Activated CD8-positive, alpha-beta memory T cell treated with anti-CD3 and anti-CD28 coated beads, Interleukin-2, amount 50 U/mL, for 48 hours (primary cell): Measurements from ENCODE around the gene LAMA3.

Experiments used
- DNase-seq: peaks from one replicate; pipeline ENCODE4 v3.0.0-alpha.2; 2020

LAMA3 gene, protein sequence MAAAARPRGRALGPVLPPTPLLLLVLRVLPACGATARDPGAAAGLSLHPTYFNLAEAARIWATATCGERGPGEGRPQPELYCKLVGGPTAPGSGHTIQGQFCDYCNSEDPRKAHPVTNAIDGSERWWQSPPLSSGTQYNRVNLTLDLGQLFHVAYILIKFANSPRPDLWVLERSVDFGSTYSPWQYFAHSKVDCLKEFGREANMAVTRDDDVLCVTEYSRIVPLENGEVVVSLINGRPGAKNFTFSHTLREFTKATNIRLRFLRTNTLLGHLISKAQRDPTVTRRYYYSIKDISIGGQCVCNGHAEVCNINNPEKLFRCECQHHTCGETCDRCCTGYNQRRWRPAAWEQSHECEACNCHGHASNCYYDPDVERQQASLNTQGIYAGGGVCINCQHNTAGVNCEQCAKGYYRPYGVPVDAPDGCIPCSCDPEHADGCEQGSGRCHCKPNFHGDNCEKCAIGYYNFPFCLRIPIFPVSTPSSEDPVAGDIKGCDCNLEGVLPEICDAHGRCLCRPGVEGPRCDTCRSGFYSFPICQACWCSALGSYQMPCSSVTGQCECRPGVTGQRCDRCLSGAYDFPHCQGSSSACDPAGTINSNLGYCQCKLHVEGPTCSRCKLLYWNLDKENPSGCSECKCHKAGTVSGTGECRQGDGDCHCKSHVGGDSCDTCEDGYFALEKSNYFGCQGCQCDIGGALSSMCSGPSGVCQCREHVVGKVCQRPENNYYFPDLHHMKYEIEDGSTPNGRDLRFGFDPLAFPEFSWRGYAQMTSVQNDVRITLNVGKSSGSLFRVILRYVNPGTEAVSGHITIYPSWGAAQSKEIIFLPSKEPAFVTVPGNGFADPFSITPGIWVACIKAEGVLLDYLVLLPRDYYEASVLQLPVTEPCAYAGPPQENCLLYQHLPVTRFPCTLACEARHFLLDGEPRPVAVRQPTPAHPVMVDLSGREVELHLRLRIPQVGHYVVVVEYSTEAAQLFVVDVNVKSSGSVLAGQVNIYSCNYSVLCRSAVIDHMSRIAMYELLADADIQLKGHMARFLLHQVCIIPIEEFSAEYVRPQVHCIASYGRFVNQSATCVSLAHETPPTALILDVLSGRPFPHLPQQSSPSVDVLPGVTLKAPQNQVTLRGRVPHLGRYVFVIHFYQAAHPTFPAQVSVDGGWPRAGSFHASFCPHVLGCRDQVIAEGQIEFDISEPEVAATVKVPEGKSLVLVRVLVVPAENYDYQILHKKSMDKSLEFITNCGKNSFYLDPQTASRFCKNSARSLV (N-terminal part only)

GRCh38 chr18:23689031-23689615, at the start of gene LAMA3:
LAMA3 (plus strand) TSS chr18:23689453; CDS start chr18:23689684, 231 bp downstream.
- peak; percentile 66 for DNase-seq

DNA sequence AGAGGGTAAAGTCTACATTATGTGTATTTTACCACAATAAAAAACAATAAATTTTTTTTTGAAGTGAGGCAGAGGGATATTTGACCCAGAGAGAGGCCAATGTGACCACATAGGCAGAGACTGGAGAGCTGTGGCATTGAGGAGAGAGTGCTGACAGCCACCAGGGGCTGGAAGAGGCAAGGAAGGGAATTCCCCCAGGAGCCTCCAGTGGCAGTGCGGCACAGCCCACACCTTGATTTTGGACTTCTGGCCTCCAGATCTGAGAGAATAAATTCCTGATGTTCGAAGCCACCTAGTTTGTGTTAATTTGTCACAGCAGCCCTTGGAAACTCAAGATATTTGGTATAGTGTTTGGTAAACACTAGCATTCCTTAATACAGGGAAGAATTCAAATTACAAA, 49.2 kb upstream of the LAMA3 start:
- no peak for DNase-seq

- no peak for DNase-seq
Measured at GRCh38 chr18:23641143-23641720, 48.0 kb upstream of the LAMA3 start.

DNA sequence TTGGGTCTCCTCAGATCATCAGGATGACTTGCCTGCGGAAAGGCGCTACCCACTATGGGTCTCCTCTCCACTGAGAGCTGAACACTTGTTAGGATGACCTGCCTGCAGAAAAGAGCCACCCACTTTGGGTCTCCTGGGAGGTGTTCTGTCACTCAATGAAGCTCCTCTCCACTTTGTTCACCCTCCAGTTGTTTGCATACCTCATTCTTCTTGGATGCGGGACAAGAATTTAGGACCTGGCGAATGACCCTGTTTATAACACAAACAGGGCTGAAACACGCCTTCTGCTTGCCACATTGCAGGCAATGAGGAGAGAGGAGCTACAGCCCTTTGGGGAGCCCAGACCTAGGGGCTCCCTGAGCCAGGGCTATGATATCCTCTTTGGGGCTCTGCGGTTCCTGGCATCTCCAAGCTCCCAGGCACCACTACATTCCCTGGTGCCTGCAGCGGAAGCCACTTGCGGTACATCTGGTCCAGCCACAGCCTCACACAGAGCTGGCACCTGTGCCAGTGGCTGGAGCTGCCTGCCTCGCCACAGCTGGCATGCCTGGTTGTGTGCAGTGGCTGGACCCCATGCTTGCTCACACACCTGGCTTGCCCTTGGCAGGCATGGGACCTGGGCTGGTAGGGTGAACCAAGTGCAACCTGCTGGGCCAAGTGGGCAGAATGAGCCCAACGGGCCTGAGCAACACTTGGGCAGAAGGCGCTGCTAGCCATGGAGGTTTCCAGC, 47.2 kb upstream of the LAMA3 start:
- no peak for DNase-seq

- no peak for DNase-seq
Measured at GRCh38 chr18:23643815-23644490, 45.3 kb upstream of the LAMA3 start.

DNA sequence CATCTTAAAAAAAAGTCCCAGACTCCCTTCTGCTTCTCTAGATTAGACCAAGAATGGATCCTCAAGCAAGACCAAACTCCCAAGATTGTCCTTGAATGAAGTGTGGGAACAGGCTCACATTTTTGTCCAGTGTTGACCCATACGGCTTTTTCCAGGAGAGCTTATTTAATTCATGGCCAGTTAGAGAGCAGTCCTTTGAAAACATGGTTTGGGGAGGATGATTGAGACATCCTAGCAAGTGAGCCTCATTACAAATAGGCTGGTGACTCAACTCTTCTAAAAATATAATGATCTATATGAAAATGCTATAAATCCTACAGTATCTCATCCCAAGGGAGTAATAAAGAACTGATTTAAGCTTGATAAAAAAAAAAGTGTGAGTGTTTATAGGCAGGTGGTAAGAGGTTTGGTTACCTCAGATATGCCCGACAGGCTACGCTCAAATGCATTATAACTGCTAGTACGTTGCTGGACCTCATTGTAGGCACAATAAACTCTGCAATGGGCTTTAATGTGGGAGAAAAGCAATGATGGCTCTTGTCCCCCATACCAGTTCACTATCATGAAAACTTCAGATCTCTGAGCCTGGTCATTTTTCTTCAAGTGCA, 43.6 kb upstream of the LAMA3 start:
- DNase-seq = no peak

DNA sequence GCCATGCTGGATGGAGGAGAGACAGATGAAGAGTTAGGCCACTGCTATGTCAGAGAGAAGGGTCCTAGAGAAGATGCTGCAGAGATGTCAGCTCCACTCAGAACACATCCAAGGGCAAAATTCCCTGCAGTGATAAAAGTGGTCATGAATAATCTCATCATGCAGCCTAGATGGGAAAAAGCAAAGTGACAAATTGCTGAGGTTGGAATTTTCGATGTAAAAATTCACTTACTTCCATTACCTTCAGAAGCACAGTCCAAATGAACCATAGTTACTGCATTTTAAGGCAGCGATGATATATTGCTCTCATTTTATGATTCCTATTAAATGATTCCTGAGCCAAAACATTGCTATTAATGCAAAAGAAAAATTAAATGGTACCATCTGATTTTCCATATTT, 43.0 kb upstream of the LAMA3 start:
- DNase-seq = no peak

- no peak for DNase-seq
Measured at GRCh38 chr18:23648456-23648855, 40.8 kb upstream of the LAMA3 start.

- no peak for DNase-seq
Measured at GRCh38 chr18:23648940-23649607, 40.2 kb upstream of the LAMA3 start.

GRCh38 chr18:23650968-23651927, 38.0 kb upstream of the LAMA3 start:
- DNase-seq = no peak

GRCh38 chr18:23652232-23652631, 37.0 kb upstream of the LAMA3 start:
- DNase-seq = no peak

DNA sequence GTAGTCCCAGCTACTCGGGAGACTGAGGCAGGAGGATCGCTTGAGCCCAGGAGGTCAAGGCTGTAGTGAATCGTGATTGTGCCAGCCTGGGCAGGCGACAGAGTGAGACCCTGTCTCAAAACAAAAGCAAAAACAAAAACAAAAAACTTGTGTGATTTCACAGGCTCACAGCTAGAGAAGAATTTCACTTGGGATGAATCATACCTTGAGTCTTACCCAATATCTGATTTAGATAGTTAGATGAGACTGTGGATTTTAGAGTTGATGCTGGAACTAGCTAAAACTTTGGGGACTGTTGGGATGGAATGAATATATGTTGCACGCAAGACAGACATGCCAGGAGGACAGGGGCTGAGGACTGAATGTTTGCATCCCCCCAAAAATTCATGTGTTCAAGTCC, 31.0 kb upstream of the LAMA3 start:
- DNase-seq = no peak

DNA sequence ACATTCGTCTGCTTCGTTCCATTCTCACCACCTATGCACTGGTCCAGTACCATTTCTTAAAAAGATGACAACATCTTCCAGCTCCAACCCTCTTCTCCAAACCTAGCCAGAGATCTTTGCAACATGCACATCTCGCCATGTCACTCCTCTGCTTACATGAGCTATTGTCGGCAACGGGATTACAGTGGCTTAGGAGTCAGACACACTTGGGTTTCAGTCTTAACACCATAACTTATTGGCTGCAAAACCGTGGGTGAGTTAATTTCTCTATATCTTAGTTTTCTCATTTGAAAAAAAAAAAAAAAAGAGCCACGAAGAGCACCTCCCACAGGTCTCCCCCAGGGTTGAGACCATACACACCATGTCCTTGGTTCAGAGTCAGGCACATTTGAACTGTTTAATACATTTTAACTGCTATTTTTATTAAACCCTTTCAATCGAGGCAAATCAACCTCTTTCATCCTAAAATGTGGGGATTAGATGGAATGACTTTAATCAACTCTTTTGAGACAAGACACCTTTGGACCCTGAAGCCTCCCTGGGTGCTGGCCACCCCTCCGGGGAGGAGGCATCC, 27.4 kb upstream of the LAMA3 start:
- DNase-seq = no peak

GRCh38 chr18:23662309-23663263, 26.7 kb upstream of the LAMA3 start, which contains the start of gene ANKRD29:
ANKRD29 (minus strand) TSS chr18:23662911; CDS start chr18:23662730, 181 bp downstream.
- DNase-seq = peak; percentile 74

GRCh38 chr18:23664674-23665073, 24.6 kb upstream of the LAMA3 start:
- DNase-seq = no peak

DNA sequence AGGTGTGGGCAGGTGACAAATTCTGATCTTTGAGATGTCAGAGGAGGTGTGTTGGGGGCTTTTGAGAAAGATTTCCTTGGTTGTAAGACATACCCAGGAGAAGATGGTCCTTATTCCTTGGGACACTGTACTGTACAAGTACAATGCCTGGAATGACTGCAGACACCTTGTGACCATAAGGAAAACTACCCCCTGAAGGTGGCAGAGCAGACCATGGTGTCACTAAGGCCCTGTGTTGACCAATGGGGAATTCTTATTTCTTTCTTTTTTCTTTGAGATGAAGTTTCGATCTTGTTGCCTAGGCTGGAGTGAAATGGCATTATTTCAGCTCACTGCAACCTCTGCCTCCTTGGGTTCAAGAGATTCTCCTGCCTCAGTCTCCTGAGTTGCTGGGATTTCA, 22.1 kb upstream of the LAMA3 start:
- no peak for DNase-seq

DNA sequence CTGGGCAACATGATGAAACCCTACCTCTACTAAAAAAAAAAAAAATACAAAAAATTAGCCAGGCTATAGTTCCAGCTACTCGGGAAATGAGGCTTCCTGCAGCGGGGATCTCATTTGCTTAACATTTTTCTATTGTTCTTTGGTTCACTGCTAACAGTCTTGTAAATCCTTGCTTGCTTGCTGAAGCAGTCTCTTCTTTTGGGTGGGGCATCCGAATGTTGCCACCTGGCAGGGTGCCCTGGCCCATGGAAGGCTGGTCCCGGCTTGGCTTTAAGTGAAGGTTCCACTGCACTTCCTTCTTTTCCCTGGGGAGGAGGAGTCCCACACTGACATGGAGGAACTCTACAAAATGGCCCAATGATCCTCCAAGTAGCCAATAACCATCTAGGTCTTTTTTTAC, 20.5 kb upstream of the LAMA3 start:
- DNase-seq = no peak
